Activated gamma-delta T cell treated with anti-CD3 and anti-CD28 coated beads, Interleukin-2, amount 50 U/mL, for 16 hours (primary cell): ENCODE measurements around the gene SRC.

Experiments used
- DNase-seq: peaks from one replicate; pipeline ENCODE4 v3.0.0-alpha.2; 2020; ENCODE audit warnings: low read depth

The SRC gene

GRCh38 chr20:37430044-37430443 lies 84.1 kb downstream of the SRC start:
- DNase-seq: no peak

GRCh38 chr20:37430778-37431460 lies 85.0 kb downstream of the SRC start:
- DNase-seq: no peak

- no peak for DNase-seq
Observed at GRCh38 chr20:37431786-37432185, 85.8 kb downstream of the SRC start.

DNA sequence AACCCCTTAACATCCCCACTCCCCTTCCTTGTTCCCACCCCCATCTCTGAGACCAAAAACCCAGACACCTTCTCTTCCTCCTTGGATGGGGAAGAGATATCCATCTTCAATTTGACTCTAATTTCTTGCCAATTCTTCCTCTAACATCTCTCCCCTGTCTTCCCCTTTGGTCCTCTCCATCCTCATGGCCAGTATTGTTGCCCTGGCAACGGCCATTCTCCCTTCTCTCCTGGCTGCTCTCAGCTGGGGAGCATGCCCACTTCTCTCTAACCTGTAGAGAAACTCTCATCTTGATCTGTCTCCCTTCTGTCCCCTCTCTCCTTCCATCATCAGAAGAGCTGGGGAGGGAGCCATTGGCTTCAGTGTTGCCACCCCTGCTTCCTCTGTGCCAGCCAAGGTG lies 86.7 kb downstream of the SRC start:
- DNase-seq: no peak

DNA sequence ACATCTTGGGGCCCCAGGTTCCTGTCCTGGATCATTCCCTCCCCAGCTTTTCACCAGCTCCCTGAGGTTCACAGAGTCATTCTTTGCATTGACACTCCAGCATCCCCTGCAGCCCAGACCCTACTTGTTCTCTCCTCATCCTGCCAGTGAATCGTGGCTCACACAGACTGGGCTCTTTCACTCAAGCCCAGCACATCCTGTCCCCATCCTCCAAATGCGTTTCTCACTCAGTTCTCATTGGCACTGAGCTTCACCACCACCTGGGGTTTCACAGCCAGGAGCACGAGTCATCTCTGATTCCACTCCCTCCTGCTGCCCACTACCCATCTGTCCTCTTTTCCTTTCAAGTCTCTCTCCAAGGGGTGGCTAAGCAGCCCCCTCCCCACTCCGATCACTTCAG lies 89.7 kb downstream of the SRC start:
- DNase-seq: no peak

DNA sequence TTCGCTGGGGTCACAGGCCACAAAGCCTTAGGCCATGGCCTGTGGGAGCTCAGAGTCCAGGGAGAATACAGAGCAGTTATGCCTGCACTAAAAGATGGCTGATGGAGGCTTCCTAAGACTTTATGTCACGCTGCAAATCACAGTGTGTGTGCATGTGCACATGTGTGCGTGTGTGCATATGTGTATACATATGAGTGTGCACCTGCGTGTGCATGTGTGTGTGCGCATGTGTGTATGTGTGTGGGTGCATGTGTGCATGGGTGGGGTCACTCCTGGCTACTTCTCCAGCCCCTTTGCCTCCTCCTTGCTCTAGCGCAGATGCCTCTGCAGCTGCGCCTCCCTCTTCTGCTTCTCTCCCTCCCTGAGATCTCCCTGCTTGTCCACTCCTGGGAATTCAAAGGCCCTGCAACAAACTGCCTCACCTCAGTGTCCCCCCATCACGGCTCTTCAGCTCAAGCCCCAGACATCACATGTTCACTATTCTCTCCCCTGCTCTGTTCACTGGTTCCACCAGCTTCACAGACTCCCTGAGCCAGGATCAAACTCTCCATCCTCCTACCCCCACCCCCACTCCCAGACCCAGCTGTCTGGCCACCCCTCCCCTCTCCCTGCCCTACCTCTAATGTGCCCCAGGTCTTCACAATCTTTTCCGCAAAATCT lies 90.7 kb downstream of the SRC start:
- no peak for DNase-seq

DNA sequence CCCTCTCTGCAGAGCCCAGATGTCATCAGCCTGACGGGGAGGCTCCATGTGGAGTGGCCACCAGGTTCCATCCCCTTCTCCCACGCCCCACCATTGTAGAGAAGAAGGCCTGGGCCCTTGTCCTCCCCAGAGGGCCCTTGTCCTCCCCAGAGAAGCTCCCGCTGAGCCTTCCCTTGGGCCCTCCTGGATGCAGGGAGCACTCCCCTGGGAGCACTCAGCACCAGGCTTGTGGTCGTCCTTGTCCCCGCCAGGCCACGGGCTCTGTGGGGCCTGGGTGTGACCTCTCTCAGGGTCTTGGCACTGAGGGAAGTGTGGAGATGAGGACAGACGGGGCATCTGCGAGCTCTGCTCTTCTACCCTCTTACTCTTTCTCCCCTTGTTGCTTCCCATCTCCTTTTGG lies 91.7 kb downstream of the SRC start:
- no peak for DNase-seq

DNA sequence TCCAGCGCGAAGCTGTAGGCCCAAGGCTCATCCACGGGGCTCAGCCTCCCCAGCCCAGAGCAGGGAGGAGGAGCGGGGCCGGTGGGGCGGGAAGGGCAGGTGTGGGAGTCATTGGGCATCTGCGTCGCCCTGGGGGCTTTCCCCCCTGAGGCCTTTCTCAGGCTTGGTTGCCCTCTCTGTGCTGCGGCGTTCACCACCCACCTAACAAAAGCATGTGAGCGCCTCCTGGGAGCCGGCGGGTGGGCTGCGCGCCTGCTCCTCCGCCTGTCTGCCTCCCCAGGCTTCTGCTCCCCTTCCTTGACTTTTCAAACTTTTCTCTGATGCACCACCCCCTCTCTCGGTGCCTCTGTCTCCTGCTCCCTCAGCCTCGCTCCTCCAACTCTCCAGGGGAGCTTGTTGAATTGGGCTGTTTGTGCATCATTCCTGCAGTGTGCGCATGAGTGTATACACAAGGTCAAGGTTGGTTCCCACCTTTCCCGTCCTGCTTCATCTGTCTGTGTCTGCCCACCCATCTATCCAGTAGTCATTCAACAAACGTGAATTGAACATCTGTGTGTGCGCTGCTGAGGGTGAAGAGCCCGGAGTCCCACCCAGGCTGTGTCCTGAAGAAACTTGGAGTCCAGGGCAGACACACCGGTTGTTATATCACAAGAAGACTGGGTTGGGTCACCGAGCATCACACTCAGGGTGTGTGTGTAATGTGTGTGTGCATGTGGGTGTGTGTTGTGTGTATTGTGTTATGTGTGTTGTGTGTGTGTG lies 92.7 kb downstream of the SRC start:
- DNase-seq: no peak

GRCh38 chr20:37439223-37439933 lies 93.4 kb downstream of the SRC start:
- no peak for DNase-seq

DNA sequence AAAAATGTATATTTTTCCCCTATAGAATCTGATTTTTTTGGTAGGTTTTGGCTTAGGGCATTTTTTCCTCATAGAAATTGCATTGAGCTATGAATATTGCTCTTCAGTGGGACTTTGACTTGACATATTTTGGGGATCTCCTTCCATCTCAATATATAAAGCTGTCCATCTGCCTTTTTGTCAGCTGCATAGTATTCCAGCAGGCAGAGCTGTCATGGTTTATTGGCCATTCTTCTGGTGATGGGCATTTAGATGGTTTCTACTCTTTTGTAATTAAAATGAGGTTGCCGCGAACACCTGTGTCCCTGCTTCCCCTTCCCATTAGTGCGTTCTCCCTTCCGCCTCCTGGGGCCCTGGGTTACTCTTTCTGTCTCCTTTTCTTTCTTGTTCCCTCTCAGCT lies 95.1 kb downstream of the SRC start:
- DNase-seq: no peak

DNA sequence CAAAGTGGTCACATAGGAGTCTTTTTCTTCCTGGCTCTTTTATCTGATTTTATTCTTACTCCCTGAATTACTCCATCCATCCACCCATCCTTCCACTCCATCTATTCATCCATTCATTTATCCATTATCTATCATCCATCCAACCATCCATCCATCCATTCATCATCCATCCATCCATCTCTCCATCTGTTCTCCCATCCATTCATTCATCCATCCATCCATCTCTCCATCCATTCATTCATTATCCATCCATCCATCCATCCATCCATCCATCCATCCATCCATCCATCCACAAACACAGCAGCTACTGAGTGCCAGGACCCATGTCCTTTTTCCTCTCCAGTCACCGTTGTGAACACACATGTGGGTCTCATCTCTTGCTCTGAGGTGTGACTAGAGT lies 96.6 kb downstream of the SRC start:
- DNase-seq: no peak

DNA sequence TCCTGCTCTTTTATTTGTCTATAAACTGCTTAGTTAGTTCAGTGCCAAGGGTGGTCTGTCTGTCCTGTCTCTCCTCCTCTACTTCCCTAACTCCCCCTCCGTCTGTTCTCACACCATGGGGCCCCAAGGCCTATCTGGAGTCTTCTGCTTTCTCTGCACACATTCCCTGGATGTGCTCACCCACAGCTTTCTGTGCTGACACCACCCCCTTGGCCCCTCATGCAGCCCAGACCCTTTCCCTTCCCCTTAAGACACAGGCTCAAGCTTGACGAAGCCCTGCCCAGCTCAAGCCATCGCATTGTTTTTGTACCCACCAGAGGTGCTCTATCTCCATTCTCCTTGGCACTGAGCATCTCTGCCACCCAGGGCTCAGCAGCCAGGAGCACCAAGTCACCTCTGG lies 97.0 kb downstream of the SRC start:
- no peak for DNase-seq

DNA sequence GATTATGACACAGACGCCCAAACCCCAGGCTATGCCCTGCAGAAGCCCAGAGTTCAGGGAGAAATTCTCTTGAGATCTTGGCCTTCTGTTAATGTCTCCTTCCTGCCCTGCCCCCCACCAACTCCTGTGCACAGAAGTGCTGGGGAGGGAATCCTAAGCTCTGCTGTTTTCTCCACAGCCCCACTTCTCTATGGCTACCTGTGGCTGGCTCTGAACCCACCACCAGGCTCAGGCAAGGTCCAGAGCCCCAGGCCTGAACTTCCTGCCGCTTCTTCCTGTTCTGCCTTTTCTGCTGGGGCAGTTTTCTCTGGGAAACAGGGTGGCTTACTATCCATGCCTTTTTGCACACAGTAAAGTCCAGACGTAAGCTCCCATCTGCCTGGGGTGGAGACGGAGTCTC lies 97.7 kb downstream of the SRC start:
- no peak for DNase-seq

DNA sequence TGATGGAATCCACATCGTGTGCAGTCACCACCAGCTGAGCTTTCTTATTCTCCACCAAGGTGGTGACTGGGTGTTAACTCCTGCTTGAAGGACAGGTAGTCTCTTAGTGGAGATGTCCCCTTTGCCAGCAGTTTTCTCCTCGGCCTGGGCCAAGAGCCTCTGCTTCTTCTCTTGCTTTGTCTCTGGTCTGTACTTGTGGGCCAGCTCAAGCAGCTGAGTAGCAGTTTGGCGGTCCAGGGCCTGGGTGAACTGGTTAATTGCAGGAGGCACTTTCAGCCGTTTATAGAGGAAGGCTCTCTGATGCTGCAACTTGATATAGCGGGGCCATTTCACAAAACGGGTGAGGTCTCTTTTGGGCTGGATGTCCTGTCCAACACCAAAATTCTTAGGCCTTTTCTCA lies 99.1 kb downstream of the SRC start:
- DNase-seq: no peak

- DNase-seq: no peak
Observed at GRCh38 chr20:37446286-37447032, 100.5 kb downstream of the SRC start.

DNA sequence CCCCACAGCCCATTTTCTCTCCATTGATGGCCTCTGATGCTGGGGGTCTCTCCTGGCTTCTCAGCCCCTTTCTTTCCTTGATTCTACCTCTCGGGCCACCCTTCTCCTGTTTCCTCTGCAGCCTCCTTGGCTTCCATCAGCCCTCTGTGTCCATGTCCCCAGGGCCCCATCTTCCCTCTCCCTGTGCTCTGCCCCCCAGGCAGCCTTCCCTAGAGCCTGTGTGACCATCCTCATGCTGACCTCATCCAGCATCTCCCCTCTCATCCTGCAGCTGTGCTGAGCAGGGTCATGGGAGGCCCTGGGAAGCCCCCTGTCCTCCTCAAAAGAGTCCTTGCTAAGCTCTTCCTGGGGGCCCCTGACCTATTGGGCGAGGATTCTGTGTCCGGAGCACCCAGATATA lies 101.7 kb downstream of the SRC start:
- no peak for DNase-seq

DNA sequence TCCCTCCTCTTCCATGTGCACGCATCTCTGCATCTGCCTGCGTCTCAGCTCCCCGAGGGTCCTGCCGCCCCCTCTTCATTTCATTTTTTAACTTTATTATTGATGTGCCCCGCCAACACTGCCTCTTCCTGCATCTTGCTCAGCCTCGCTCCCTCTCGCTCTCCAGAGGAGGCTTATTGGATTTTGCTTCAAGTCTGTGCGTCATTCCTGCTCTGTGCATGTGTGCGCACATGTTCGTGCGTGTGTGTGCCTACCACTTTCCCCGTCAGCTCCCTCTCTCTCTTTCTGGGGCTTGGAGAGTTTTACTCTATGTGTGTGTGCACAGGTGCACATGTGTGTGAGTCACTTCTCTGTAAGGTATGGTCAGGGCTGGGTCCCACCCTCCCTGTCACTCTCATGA lies 103.3 kb downstream of the SRC start:
- no peak for DNase-seq

- DNase-seq: no peak
Observed at GRCh38 chr20:37450344-37450743, 104.4 kb downstream of the SRC start.

DNA sequence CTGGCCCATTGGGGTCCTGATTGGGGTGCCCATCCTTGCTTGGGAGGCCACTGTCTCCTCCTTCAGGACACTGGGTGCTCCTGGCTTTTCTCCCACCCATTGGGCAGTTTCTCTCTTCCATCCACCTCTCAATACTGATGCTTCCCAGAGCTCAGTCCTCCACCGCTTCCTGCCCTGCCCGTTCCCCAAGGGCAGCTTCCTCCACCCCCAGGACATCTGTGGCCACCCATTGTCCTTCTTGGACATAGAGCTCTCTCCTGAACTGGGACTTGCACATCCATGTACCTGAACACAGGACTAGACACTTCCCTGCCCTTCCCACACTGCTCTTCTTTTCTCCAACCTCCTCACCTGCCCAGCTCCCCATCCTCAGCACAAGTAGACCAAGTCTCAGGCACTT lies 105.7 kb downstream of the SRC start:
- no peak for DNase-seq

DNA sequence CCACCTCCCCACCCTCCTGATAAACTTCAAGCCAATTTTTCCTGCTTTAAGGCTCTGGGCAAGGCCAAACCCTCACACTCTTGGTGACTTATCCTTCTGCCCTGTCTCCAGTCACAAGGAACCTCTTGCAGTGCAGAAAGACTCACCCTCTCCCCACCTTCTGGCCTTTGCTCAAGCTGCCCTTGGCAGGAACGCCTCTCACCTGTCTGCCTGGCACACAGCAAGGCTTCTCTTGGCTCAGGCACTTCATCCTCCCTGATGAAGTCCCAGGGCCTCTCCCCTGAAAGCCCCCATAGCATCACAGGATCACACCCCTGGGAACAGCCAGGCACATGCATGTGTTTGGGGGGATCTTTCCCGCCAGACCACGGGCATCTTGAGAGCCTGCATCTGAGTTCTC lies 106.3 kb downstream of the SRC start:
- DNase-seq: no peak

GRCh38 chr20:37453288-37453687 lies 107.3 kb downstream of the SRC start:
- no peak for DNase-seq

GRCh38 chr20:37453836-37454235 lies 107.9 kb downstream of the SRC start:
- no peak for DNase-seq
